MM.1S (cell line): Measurements from ENCODE around the gene GMPR2.

Experiments used
- CTCF ChIP-seq: fragments of 300-600 bp; sonication (generic); IDR thresholded peaks from 2 replicates; pipeline ENCODE4 v1.5.1; 2016; ENCODE audit warnings: antibody characterized with exemption, low read length, mixed read lengths
- EZH2 ChIP-seq: fragments of 300-600 bp; sonication (generic); optimal IDR thresholded peaks from 2 replicates; pipeline ENCODE3; 2017; ENCODE audit warnings: low read depth, mild to moderate bottlenecking, antibody characterized with exemption, low read length, mixed read lengths
- EZH2phosphoT487 ChIP-seq: fragments of 300-600 bp; sonication (generic); IDR thresholded peaks from 2 replicates; pipeline ENCODE4 v1.6.1; 2018; ENCODE audit warnings: antibody characterized with exemption, low read length

- TF ChIP-seq CTCF (no peak), EZH2 (no peak), EZH2phosphoT487 (no peak)
Observed at GRCh38 chr14:24238527-24239037, 5.9 kb downstream of the GMPR2 start.
